Measurements from ENCODE around the gene CD46.

CD46 gene

DNA sequence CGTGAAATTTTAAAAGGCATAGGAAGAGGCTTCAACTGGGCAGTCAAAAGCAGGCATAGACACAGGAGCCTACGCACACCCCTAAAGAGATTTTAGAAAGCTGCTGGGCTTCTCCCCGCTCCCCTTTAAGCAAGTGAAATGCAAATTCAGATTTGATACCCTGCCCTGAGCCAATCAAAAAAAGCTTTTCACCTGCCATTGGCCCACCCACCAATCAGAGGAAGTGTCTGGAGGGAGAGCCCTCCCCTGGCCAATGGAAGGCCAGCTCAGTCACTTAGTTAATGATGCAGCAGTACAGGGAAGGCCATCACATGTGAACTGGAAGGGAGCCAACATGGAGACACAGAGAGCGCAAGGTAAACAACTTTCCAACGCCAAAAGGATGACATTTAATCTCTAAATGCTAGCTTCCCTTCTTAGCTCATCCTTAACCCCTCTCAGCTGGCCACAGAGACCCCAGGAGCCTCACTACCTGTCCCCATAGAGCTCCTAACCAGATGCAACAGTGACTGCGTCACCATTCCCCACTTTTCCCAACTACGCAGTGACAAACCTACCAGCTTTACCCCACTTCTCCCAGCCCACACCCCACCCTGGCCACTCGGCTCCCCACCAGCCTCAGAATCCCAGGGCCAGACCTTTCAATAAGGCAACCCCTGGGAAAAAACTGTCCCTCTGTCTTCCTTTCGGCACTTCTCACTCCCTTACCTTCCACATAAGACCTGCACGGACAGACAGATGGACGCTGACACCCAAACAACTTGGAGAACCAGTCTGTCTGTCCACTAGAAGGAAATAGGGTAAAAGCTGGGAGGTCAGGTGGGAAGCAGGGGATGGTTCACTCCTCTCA is 71.0 kb downstream of the CD46 start:
- no peak for TF ChIP-seq CTCF (IDR thresholded peaks at IDR 0.05; ENCODE audit: insufficient read depth, low read depth, low read length, missing control alignments)
- peak overlapping the region; percentile 85 for H3K4me3 ChIP-seq (ENCODE audit: low read depth, low read length)
- DNase-seq (ENCODE audit: low read depth) = peak; percentile 97

DNA sequence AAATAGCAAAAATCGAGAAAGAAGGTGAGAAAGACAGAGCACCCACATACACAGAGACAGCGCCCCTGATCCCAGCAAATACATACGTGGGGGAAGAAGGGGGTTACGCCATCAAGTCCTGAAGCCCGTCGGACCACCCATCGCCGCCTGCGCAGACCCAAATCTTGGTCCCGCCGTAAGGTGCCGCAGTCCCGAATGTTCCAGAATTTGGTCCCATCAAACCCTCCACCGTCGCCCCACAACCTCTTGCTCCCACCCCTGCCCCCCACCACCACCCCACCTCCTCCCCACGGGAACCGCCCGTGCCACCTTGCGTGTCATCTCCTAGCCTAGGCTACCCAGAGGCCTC is 71.7 kb downstream of the CD46 start:
- peak overlapping the region; percentile 65 for H3K4me3 ChIP-seq (ENCODE audit: low read depth, low read length)
- no peak for TF ChIP-seq CTCF (IDR thresholded peaks at IDR 0.05; ENCODE audit: insufficient read depth, low read depth, low read length, missing control alignments)
- DNase-seq (ENCODE audit: low read depth) = no peak

DNA sequence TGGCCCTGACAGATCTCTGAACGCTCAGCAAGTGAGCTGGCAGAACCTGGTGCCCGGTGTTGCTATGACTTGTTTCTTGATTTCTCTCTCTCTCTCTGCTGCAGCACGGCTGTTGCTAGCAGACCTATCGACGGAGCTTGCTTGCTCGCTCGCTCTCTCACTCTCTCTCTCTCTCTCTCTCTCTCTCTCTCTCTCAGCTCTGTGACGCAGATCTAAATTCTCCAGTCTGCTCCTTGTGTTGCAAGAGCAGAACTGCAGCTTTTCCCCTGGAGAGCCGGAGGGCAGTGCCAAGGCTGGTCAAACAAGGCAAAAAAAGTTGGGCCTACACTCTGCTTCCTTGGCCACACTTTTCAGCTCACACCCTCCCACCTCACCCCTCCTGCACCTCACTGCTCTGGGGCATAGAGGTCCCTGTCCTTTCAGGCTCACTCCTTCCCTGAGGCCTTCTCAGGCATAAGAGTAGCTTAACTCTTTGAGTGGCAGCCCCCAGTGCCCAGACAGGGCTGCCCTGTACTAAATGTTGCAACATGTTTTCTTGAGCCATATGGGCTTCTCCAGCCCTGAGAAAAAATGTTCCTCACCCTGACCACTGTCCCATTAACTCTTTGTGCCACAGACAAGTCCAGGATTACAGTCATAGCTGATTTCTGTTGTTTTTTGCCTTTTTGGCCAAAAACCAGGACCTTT is 72.2 kb downstream of the CD46 start:
- peak; percentile 94 for DNase-seq (ENCODE audit: low read depth)
- peak overlapping the region; percentile 65 for H3K4me3 ChIP-seq (ENCODE audit: low read depth, low read length)
- TF ChIP-seq CTCF (IDR thresholded peaks at IDR 0.05; ENCODE audit: insufficient read depth, low read depth, low read length, missing control alignments) = peak; percentile 56

GRCh38 chr1:207824691-207825408 is 73.0 kb downstream of the CD46 start:
- peak overlapping the region; percentile 65 for H3K4me3 ChIP-seq (ENCODE audit: low read depth, low read length)
- no peak for TF ChIP-seq CTCF (IDR thresholded peaks at IDR 0.05; ENCODE audit: insufficient read depth, low read depth, low read length, missing control alignments)
- peak; percentile 70 for DNase-seq (ENCODE audit: low read depth)

GRCh38 chr1:207825409-207825695 is 73.5 kb downstream of the CD46 start:
- TF ChIP-seq CTCF (IDR thresholded peaks at IDR 0.05; ENCODE audit: insufficient read depth, low read depth, low read length, missing control alignments) = no peak
- DNase-seq (ENCODE audit: low read depth) = peak; percentile 17
- peak overlapping the region; percentile 41 for H3K4me3 ChIP-seq (ENCODE audit: low read depth, low read length)

GRCh38 chr1:207825719-207826556 is 74.1 kb downstream of the CD46 start:
- no peak for TF ChIP-seq CTCF (IDR thresholded peaks at IDR 0.05; ENCODE audit: insufficient read depth, low read depth, low read length, missing control alignments)
- H3K4me3 ChIP-seq (ENCODE audit: low read depth, low read length) = peak overlapping the region; percentile 59
- DNase-seq (ENCODE audit: low read depth) = peak; percentile 98
